GM12801 (cell line): ENCODE measurements around the gene LRMDA.

Experiments
- CTCF ChIP-seq: IDR thresholded peaks from one replicate; pipeline ENCODE4 v1.5.1; 2011; ENCODE audit warnings: control low read depth; ENCODE audit not compliant: insufficient read length; ENCODE audit errors: extremely low read depth

The LRMDA gene

GRCh38 chr10:76176166-76176550 is 744.7 kb downstream of the LRMDA start:
- no peak for TF ChIP-seq CTCF

- TF ChIP-seq CTCF, result no peak
Observed at GRCh38 chr10:76177936-76178335, 746.5 kb downstream of the LRMDA start.

- TF ChIP-seq CTCF, result no peak
Observed at GRCh38 chr10:76178532-76179292, 747.3 kb downstream of the LRMDA start.

- no peak for TF ChIP-seq CTCF
Observed at GRCh38 chr10:76179806-76180205, 748.4 kb downstream of the LRMDA start.

GRCh38 chr10:76184647-76185046 is 753.2 kb downstream of the LRMDA start:
- TF ChIP-seq CTCF, result no peak

GRCh38 chr10:76185471-76186301 is 754.3 kb downstream of the LRMDA start:
- no peak for TF ChIP-seq CTCF

GRCh38 chr10:76188216-76188615 is 756.8 kb downstream of the LRMDA start:
- TF ChIP-seq CTCF, result no peak
